ENCODE data around the gene DPF3. TPM values are rescaled to one million over a fixed set of nuclear protein-coding genes. Genes with fewer than 3 reads are reported as not detected.

The DPF3 gene
- total RNA-seq, 1 experiment from 2014 or later = not detected

GRCh38 chr14:72685456-72685855, 208.4 kb downstream of the DPF3 start:
- H3K36me3 ChIP-seq (ENCODE audit: control insufficient read depth, insufficient read depth, low read length) = no peaks in the 10 kb centered on the region
- H3K4me1 ChIP-seq (ENCODE audit: control insufficient read depth, insufficient read depth, low read length) = no peaks in the 10 kb centered on the region
- ChIA-PET POLR2A (no interaction called here), CTCF (no interaction called here)
- H3K27me3 ChIP-seq (ENCODE audit: control insufficient read depth, insufficient read depth, low read length) = no peaks in the 10 kb centered on the region
- no peak overlapping the region for H3K27ac ChIP-seq (ENCODE audit: low read length)
- no peak overlapping the region for H3K4me3 ChIP-seq (ENCODE audit: low read depth in 2 of 2, low read length in 2 of 2)
- no peak for TF ChIP-seq TCF7L2 (IDR thresholded peaks at IDR 0.05; ENCODE audit: low read depth, low read length)
- TF ChIP-seq REST (IDR thresholded peaks at IDR 0.05; ENCODE audit: insufficient read depth in 1 of 2, low read depth in 2 of 2, low read length in 1 of 2) = no peak
- TF ChIP-seq POLR2AphosphoS5 (IDR thresholded peaks at IDR 0.05; ENCODE audit: low read depth, low read length) = no peak
- TF ChIP-seq SIN3A (IDR thresholded peaks at IDR 0.05; ENCODE audit: borderline replicate concordance, insufficient read depth, low read depth, low read length) = no peak
- no peak for TF ChIP-seq CTCF (IDR thresholded peaks at IDR 0.05)
- in situ Hi-C loops (cut with HindIII; ENCODE audit: low pct_unique_long_range_greater_than_20kb, low sequenced_read_pairs) = no loop called here
- no peaks in the 10 kb centered on the region for H3K9me3 ChIP-seq (ENCODE audit: control insufficient read depth, insufficient read depth, low read depth, low read length)
- no TSS peak for BruUV-seq (replicated peaks)
- intact Hi-C loops (cut with micrococcal nuclease; ENCODE audit: unreplicated experiment) = no loop called here
- ATAC-seq (no peak), DNase-seq (ENCODE audit: low read depth, low spot score) (no peak)

- Histone ChIP-seq H3K4me3 (ENCODE audit: low read depth in 2 of 2, low read length in 2 of 2) (no peak overlapping the region), H3K9me3 (ENCODE audit: control insufficient read depth, insufficient read depth, low read depth, low read length) (no peaks in the 10 kb centered on the region), H3K36me3 (ENCODE audit: control insufficient read depth, insufficient read depth, low read length) (no peaks in the 10 kb centered on the region), H3K27ac (ENCODE audit: low read length) (no peak overlapping the region), H3K27me3 (ENCODE audit: control insufficient read depth, insufficient read depth, low read length) (no peaks in the 10 kb centered on the region), H3K4me1 (ENCODE audit: control insufficient read depth, insufficient read depth, low read length) (no peaks in the 10 kb centered on the region)
- intact Hi-C loops (cut with micrococcal nuclease; ENCODE audit: unreplicated experiment) = no loop called here
- in situ Hi-C loops (cut with HindIII; ENCODE audit: low pct_unique_long_range_greater_than_20kb, low sequenced_read_pairs) = no loop called here
- no TSS peak for BruUV-seq (replicated peaks)
- CTCF ChIA-PET = no interaction called here
- ATAC-seq (no peak), DNase-seq (ENCODE audit: low read depth, low spot score) (no peak)
- TF ChIP-seq REST (IDR thresholded peaks at IDR 0.05; ENCODE audit: insufficient read depth in 1 of 2, low read depth in 2 of 2, low read length in 1 of 2) (no peak), CTCF (IDR thresholded peaks at IDR 0.05) (no peak), TCF7L2 (IDR thresholded peaks at IDR 0.05; ENCODE audit: low read depth, low read length) (no peak)
- POLR2A ChIA-PET = no interaction called here
These were observed 210.1 kb downstream of the DPF3 start for GRCh38 chr14:72683787-72684186.
